ENCODE measurements around the gene ZFHX3. TPM values are rescaled to one million over a fixed set of nuclear protein-coding genes. Genes with fewer than 3 reads are reported as not detected.

The ZFHX3 gene
- total RNA-seq, 2 donors from 2014 or later, result 11.9 to 12.6 TPM

GRCh38 chr16:72858665-72859493 is 189.0 kb downstream of the ZFHX3 start:
- ATAC-seq (peak; percentile 66 to 73), DNase-seq (peak; percentile 44)
- intact Hi-C loops (cut with DNase I), result no loop called here

GRCh38 chr16:72857834-72858664 is 189.9 kb downstream of the ZFHX3 start:
- intact Hi-C loops (cut with DNase I), result no loop called here
- no peak for DNase-seq
- ATAC-seq, result no peak

- ATAC-seq (no peak), DNase-seq (no peak)
- intact Hi-C loops (cut with DNase I), result no loop called here
Observed at GRCh38 chr16:72856797-72857196, 191.1 kb downstream of the ZFHX3 start.

GRCh38 chr16:72854267-72854959 is 193.5 kb downstream of the ZFHX3 start:
- intact Hi-C loops (cut with DNase I), result no loop called here
- no peak for ATAC-seq
- no peak for DNase-seq

GRCh38 chr16:72853575-72854266 is 194.2 kb downstream of the ZFHX3 start:
- DNase-seq (no peak), ATAC-seq (no peak)
- intact Hi-C loops (cut with DNase I), result no loop called here

- no peak for DNase-seq
- no peak for ATAC-seq
- intact Hi-C loops (cut with DNase I), result no loop called here
Observed at GRCh38 chr16:72852421-72852820, 195.5 kb downstream of the ZFHX3 start.

- ATAC-seq (peak; percentile 12 to 50), DNase-seq (no peak)
- intact Hi-C loops (cut with DNase I), result no loop called here
Observed at GRCh38 chr16:72850853-72851252, 197.1 kb downstream of the ZFHX3 start.

- DNase-seq (no peak), ATAC-seq (no peak)
- intact Hi-C loops (cut with DNase I), result no loop called here
Observed at GRCh38 chr16:72850021-72850420, 197.9 kb downstream of the ZFHX3 start.

- DNase-seq (peak; percentile 89), ATAC-seq (peak; percentile 78 to 81)
- intact Hi-C loops (cut with DNase I), result loop anchor here in 1 of 2 donors (5.0 kb wide), 1 partner anchor 98 kb away; no protein-coding TSS in a partner anchor
Observed at GRCh38 chr16:72848759-72849664, 198.9 kb downstream of the ZFHX3 start.

- intact Hi-C loops (cut with DNase I), result loop anchor here in 1 of 2 donors (5.0 kb wide), 1 partner anchor 99 kb away; no protein-coding TSS in a partner anchor
- DNase-seq (no peak), ATAC-seq (no peak)
Observed at GRCh38 chr16:72848028-72848400, 199.9 kb downstream of the ZFHX3 start.

- DNase-seq (no peak), ATAC-seq (peak; percentile 12 to 25)
- intact Hi-C loops (cut with DNase I), result loop anchor here in 1 of 2 donors (5.0 kb wide), 1 partner anchor 100 kb away; no protein-coding TSS in a partner anchor
Observed at GRCh38 chr16:72847187-72848027, 200.5 kb downstream of the ZFHX3 start.

GRCh38 chr16:72846594-72846993 is 201.3 kb downstream of the ZFHX3 start:
- ATAC-seq, result no peak
- intact Hi-C loops (cut with DNase I), result loop anchor here in 1 of 2 donors (5.0 kb wide), 1 partner anchor 101 kb away; no protein-coding TSS in a partner anchor
- no peak for DNase-seq

GRCh38 chr16:72845322-72846020 is 202.5 kb downstream of the ZFHX3 start:
- no peak for DNase-seq
- no peak for ATAC-seq
- intact Hi-C loops (cut with DNase I), result loop anchor here in 1 of 2 donors (5.0 kb wide), 1 partner anchor 102 kb away; no protein-coding TSS in a partner anchor

GRCh38 chr16:72844225-72844920 is 203.6 kb downstream of the ZFHX3 start:
- intact Hi-C loops (cut with DNase I), result no loop called here
- ATAC-seq, result no peak
- DNase-seq, result no peak

- intact Hi-C loops (cut with DNase I), result no loop called here
- DNase-seq (no peak), ATAC-seq (peak in 1 of 2 donors; percentile 47)
Observed at GRCh38 chr16:72841506-72841905, 206.4 kb downstream of the ZFHX3 start.
